ENCODE measurements around the gene CYB5D1. TPM values are rescaled to one million over a fixed set of nuclear protein-coding genes. Genes with fewer than 3 reads are reported as not detected.

CYB5D1 gene
- total RNA-seq, 4 donors from 2014 or later: 7.0 to 14.1 (median 9.1) TPM

DNA sequence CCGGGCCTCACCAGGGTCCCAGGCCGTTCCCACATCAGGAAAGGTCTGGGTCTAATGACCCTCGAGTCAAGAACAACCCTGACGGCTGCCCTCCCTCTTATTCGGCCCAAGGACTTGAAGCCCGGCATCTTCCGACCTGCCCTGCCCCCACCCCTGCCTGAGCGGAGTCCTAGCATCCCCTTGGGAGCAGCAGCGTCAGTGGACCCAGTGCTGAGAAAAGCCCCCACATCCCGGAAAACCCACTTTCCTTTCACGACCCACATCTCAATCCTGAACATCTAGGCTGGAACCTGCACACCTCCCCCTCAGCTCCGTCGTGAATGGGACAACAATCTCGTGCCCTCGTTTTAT, 2.2 kb upstream of the CYB5D1 start:
- H3K4me3 ChIP-seq (ENCODE audit: low read depth, poor library complexity, severe bottlenecking): no peak overlapping the region
- TF ChIP-seq POLR2A (IDR thresholded peaks at IDR 0.05) (no peak), CTCF (IDR thresholded peaks at IDR 0.05) (no peak)
- intact Hi-C loops (cut with DNase I; ENCODE audit: low total_unique reads): no loop called here
- no peak for DNase-seq (ENCODE audit: low spot score in 2 of 2)
- WGBS, 2 donors: 21 to 26% methylated on average over 15 of the region's 15 CpGs

DNA sequence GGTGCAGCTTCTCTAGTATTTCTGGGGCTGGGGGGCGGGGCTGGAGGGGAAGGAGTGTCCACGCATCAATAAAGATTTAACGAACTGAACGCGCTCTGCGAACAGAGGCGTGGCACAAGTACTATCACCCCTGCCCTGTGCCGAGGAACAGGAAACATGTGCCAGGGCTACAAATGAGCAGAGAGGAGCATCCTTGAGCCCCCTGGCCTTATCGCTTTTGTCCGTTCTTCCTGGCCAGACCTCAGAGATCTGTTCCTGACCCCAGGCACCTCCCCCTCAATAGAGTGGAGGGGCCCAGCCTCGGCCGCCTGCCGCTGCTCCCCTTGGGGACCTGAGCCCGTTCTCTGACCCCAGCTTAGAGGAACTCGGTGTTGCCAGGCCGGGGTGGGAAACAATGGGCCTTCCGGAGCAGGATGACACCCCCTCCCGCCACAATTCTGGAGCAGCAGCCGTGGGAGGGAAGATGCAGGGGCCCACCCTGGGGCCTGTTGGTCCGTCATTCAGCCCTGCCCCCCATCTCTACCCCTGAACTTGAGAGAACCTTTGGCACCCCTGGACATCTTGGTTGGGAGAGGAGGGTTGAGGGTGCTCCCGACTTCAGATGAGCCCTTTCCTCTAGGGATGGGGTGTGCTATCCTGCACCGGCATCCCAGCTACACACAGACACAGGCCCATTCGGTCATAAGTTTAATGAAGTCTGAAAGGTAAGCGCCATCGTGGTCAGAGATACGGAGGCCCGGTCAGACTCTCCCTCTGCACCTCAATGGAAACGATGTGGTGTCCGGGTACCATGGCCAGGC, 1.6 kb upstream of the CYB5D1 start:
- peak overlapping the region; percentile 27 for H3K4me3 ChIP-seq (ENCODE audit: low read depth, poor library complexity, severe bottlenecking)
- 3 to 8% methylated on average over 29 of the region's 29 CpGs for WGBS, 2 donors
- TF ChIP-seq CTCF (IDR thresholded peaks at IDR 0.05): no peak
- TF ChIP-seq POLR2A (IDR thresholded peaks at IDR 0.05): no peak
- DNase-seq (ENCODE audit: low spot score in 2 of 2): peak in 1 of 2 donors; percentile 90
- intact Hi-C loops (cut with DNase I; ENCODE audit: low total_unique reads): no loop called here

DNA sequence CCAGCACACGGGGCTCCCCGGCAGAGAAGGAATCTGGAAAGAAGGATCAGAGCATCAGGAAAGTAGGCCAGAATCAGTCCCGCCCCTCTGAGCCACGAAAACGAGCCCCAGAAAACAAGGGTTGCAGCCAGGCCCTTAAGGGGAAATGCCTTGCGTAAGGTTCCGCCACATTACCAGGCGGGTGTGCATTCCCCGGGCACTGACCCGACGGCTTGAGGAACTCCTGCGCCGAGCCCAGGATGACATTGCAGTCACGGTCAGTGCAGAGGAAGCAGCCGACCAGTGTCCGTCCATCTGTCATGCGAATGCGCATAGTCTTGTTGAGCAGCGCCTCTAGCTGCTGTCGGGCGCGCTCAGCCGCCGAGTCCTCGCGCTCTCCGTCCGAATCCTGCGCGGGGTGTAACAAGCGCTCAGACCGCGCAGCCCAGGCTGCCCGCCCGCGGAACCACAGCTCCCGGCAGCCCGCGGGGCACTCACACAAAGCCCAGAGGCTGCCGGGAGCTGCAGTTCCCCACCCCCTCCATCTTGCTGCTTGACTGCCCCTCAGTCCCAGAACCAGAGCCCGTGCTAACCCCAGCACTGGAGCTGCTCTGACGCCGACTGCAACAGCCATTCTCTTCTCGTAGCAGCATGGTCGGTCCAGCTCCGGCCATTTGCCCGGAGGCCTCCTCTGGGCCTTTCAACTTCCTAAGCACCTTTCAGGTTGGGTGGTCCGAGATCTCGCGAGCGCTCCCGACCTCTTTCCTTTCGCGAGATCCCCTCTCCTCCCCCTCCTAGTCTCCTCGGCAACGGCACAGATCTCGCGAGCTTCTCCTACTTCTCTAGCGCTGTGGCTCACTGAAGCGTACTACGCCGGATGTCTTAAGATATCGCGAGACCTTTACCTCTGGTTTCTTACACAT, 741 bp upstream of the CYB5D1 start, which contains the start of gene NAA38:
TSS of gene NAA38 (minus strand) at position 749 of the 902 bp plus-strand sequence. CDS start at position 653, 96 bp downstream.
- intact Hi-C loops (cut with DNase I; ENCODE audit: low total_unique reads): no loop called here
- H3K4me3 ChIP-seq (ENCODE audit: low read depth, poor library complexity, severe bottlenecking): peak within 1 kb of the TSS; percentile 27
- TF ChIP-seq POLR2A (IDR thresholded peaks at IDR 0.05) (no peak), CTCF (IDR thresholded peaks at IDR 0.05) (no peak)
- WGBS, 2 donors: 1% methylated on average over 41 to 48 of the region's 64 CpGs
- DNase-seq (ENCODE audit: low spot score in 2 of 2): peak; percentile 98 to 99

GRCh38 chr17:7858522-7858810, 663 bp downstream of the CYB5D1 start:
- DNase-seq (ENCODE audit: low spot score in 2 of 2): peak in 1 of 2 donors; percentile 89
- WGBS, 2 donors: 10 to 13% methylated on average over 20 of the region's 20 CpGs
- peak overlapping the region; percentile 6 for H3K4me3 ChIP-seq (ENCODE audit: low read depth, poor library complexity, severe bottlenecking)
- intact Hi-C loops (cut with DNase I; ENCODE audit: low total_unique reads): no loop called here
- TF ChIP-seq POLR2A (IDR thresholded peaks at IDR 0.05) (no peak), CTCF (IDR thresholded peaks at IDR 0.05) (no peak)

DNA sequence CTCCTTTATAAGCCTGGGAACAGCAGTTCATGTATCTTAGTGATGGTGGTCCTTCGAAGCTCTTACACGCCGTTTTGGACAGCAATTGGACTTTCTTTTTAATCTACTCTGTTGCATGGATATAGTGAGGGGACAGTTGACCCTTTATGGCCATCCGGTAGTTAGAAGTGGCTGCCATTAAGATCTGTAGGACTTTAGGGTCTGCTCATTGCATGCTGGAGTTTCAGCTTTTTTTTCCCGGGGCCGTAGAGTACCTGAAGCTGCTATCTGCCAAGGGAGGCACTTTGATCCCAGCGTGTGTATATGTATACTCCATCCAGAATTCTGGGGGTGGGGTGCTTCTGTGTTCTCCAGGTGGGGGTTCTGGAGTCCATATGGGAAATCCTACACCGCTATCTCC, 1.2 kb downstream of the CYB5D1 start:
- intact Hi-C loops (cut with DNase I; ENCODE audit: low total_unique reads): no loop called here
- TF ChIP-seq POLR2A (IDR thresholded peaks at IDR 0.05): no peak
- WGBS, 2 donors: 75 to 83% methylated on average over 8 of the region's 8 CpGs
- no peak overlapping the region for H3K4me3 ChIP-seq (ENCODE audit: low read depth, poor library complexity, severe bottlenecking)
- peak in 1 of 2 donors; percentile 48 for DNase-seq (ENCODE audit: low spot score in 2 of 2)
